Glomerular endothelial cell (primary cell): Measurements from ENCODE around the gene ARID3A. TPM values are rescaled to one million over a fixed set of nuclear protein-coding genes. Genes with fewer than 3 reads are reported as not detected.
A peak's percentile ranks its signal among the peaks of the same experiment; 100 is the strongest.
"Not testable (repeated sequence)": the region's sequence is repeated elsewhere in the genome, so short reads cannot be mapped to it uniquely, and the experiment has no call there.

Experiments
- DNase-seq: peaks from one replicate; pipeline ENCODE4 v3.0.0-alpha.2; 2011; ENCODE audit warnings: low read depth, low spot score; ENCODE audit errors: extremely low read depth
- total RNA-seq: library from RNA; depleted of rRNA; stranded (reverse); fragments of >200 nt; gene quantifications from 2 replicates; pipeline ENCODE4 v1.2.3, GENCODE V29; 2015

The ARID3A gene
- total RNA-seq, 1 donor from 2014 or later = 14.7 TPM

DNA sequence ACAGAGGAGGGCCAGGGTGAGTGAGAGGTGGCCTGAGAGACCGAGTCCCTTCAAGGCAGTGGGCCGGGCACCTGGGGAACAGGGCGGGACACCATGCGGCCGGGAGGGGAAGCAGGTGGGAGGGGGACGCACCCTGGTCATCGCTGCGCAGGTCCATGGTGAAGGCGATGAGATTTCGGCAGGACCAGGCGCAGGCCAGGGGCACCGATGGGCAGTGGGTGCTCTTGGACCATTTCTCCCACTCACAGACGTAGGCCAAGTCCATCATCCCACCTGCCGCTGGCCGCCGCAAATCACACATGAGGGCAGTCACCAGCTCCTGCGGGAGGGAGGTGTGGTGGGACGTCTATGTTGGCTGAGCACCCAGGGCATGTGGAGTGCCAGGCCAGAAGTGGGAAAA, 35.0 kb upstream of the ARID3A start:
- DNase-seq = no peak

DNA sequence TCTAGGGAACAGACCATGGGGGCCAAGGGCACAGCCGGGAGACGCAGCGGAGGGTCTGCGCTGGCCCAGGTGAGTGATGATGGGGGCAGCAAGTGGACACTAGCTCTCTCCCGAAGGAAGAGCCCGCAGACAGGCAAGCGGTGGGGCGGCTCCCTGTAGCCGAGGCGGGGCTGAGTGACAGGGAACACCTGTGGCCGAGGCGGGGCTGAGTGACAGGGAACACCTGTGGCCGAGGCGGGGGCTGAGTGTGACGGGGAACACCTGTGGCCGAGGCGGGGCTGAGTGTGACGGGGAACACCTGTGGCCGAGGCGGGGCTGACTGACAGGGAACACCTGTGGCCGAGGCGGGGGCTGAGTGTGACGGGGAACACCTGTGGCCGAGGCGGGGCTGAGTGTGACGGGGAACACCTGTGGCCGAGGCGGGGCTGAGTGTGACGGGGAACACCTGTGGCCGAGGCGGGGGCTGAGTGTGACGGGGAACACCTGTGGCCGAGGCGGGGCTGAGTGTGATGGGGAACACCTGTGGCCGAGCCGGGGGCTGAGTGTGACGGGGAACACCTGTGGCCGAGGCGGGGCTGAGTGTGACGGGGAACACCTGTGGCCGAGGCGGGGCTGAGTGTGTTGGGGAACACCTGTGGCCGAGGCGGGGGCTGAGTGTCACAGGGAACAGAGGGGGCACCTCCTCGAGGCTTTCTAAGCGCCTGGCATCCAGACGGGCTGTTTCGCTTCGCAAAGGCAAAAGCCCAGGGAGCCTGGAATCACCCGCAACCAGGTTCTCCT, 34.2 kb upstream of the ARID3A start:
- DNase-seq = not testable (repeated sequence)

DNA sequence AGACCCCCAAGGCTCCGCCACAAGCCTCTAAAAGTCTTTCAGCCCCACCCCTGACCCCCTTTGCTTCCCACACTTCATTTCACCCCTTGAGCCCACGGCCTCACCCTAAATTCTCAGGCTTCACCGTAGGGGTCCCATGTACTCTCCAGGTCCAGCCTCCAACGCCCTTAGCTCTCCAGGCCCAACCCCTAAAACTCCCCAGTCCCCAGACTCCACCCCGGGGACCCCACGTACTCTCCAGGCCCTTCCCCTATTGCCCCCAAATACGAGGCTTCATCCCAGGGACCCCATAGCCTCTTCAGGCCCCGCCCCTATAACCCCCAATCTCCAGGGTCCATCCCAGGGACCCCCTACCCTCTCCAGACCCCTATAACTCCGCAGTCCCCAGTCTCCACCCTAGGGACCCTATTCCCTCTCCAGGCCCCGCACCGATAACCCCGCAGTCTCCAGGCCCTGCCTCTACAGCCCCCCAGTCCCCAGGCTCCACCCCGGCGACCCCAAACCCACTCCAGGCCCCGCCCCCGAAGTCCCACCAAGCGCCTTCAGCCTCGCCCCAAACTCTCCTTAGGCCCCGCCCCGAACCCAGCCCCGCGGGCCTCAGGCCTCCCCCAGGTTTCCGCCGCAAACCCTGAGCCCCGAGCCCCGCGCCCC, 33.5 kb upstream of the ARID3A start:
- DNase-seq = no peak

DNA sequence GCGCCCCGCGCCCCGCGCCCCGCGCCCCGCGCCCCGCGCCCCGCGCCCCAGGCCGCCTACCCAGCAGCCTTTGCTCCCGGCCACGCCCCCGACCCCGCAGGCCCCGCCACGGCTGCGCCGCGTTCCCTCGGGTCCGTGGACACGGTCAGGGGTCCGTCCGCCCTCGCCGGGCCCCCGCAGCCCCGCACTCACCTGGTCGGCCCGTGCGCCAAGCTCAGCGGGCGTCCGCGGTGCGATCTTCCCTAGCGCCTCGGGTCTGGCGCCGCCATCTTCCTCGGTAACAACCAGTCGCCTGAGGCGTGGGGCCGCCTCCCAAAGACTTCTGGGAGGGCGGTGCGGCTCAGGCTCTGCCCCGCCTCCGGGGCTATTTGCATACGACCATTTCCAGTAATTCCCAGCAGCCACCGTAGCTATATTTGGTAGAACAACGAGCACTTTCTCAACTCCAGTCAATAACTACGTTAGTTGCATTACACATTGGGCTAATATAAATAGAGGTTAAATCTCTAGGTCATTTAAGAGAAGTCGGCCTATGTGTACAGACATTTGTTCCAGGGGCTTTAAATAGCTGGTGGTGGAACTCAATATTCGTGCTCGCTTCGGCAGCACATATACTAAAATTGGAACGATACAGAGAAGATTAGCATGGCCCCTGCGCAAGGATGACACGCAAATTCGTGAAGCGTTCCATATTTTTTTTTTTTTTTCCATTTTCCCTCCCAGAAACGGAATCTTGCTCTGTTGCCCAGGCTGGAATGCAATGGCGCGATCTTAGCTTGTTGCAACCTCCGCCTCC, 32.7 kb upstream of the ARID3A start, which contains the start of the genes MED16 and RNU6-9:
MED16 (minus strand) TSS at position 294 of the 796 bp plus-strand sequence. CDS start 2,056 bp downstream, outside the sequence.
RNU6-9 (plus strand) TSS at position 591 of the 796 bp plus-strand sequence.
- DNase-seq = peak; percentile 77

DNA sequence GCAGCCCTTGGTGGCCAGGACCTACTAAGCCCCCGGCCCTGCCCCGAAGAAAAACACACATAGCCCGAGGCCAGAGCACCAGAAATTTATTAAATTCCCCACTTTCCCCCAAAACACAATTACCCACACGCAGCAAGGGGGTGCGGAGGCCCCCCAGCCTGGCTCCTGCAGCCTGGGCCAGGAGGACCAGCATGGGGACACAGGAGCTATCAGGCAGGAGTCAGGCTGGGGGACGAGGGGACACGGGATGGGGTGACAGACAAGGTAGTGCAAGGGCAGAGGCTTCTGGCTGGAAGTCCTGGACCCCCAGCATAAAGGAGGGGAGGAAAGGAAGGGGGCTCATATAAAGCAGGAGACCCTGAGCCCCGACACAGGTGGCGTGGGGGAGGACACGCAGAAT, 29.4 kb upstream of the ARID3A start:
- no peak for DNase-seq

DNA sequence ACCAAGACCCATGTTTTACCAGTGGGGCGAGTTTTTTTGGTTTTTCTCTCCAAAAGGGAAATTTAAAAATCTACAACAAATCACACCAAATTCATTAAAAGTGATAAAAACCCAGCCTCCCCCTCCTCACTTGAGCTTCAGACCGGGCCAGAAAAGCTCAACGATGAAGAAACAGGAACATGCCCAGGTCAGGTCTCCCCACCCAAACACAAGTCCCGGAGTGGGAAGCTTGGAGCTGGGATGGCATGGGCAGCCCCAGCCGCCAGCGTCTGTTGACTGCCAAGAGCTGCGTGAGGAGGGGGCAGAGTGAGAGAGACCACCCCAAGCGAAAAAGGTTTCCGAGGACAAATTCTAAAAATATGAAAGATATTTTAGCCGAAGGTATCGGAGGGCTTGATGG, 28.8 kb upstream of the ARID3A start:
- DNase-seq = no peak

DNA sequence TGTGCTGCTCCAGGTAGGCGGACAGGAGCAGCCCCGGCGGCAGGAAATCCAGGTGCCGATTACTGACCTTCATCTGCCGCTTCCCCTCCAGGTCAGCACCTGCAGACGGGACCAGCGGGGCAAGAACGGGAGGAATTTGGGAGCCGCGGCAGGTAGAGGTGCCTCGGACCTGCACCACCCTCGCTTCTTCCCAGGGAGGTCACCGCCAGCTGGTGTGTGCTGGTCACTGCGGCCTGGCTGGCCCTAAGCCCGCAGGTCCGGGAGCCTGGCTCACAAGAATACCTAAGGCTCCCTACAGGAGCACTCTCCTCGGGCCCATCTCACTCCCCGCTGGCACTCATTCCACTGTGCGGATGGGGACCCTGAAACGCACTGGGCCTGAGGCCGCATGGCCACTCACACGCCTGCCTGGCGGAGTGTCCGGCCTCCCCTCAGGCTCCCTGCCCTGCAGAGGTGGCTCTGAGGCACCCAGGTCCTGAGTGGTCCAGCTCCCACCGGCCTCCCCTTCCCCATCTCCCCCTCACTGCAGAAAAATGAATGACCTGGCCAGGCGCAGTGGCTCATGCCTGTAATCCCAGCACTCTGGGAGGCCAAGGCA, 28.3 kb upstream of the ARID3A start:
- no peak for DNase-seq

DNA sequence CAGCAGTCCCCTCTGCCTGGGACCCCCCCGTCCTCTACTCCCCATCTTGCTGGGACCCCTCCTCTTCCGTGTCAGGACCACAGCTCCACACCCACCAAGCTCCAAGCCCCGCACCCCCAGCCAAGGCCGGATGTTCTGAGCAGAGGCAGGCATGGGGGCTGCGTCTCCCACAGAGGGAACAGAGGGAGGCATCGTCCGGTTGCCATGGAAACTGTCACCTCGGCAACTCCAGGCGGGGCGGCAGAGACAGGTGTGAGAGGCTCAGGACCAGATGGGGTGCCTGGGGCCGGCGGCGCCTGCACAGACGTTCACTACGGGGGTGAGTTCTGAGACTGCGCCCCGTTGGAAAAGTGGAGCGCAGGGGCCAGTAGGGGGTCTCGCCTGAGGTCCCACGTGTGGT, 27.2 kb upstream of the ARID3A start:
- no peak for DNase-seq

DNA sequence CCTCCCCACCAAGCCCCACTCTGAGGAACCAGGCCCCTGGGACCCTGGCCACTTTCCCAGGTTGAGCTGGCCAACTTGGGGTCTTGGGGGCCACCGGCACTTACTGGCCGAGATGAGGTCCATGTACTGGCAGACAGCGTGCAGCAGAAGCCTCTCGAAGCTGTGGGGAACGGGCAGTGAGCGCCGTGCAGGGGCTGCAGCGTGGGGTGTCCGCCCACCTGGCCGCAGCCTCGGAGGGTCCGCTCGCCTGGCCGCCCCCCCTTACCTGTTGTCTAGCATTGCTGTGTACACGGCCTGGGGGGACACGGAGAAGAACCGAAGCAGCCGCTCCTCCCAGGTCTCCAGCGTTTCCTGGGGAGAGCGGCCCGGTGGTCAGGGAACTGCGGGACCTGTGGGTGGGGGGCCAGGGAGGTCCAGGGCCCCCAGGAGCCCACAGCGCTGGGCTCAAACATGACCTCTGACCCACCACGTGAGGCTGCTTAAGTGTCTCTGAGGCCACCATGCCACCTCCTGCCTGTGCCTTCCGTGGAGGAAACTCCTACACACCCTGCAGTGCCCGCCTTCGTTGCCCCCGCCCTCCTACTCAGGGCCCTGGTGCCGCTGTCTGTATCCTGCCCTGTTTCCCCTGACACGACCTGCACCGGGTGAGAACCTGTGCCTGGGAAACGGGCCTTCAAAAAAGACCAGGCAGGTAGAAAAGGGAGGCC, 26.3 kb upstream of the ARID3A start:
- no peak for DNase-seq

DNA sequence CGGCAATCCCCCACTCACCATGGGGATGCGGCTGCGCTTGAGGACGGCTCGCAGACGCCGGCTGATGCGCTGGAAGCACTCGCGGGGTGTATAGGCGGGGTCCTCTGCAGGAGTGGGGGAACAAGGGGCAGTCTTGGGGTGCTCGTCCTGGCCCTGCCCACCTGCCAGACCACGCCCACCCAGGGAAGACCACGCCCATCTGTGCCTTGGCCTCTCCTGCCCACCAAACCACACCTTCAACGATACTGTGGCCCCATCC, 25.9 kb upstream of the ARID3A start:
- DNase-seq = no peak

DNA sequence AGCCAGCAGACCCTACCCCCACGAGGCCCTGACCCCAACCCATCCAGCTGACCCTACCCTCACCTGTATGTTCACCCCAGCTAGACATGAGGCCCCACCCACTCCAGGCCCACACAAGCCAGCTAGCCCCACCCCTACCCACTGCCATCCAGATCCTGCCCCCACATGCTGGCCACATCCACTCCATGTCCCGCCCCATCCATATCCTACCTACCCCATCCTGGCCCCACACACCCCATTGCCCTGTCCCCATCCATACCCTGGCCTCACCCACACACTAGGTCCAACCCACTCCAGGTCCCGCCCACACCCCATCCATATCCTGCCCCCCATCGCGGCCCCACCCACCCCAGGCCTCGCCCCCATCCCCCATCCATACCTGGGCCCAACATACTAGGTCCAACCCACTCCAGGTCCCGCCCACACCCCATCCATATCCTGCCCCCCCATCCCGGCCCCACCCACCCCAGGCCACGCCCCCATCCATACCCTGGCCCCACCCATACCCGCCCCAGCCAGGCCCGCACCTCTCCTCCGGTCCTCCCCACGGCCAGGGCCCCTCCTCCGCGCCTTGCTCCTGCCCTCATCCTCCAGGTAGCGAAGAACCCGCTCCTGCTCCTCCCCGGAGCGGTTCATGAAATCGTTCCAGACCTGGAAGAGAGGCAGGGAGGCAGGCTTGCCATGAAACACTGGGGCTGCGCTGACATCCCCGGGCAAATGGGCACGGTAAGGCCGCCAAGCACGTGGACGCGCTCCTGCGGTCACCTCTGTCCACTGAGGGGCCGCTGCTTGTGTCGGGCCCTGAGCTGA, 25.3 kb upstream of the ARID3A start:
- no peak for DNase-seq

DNA sequence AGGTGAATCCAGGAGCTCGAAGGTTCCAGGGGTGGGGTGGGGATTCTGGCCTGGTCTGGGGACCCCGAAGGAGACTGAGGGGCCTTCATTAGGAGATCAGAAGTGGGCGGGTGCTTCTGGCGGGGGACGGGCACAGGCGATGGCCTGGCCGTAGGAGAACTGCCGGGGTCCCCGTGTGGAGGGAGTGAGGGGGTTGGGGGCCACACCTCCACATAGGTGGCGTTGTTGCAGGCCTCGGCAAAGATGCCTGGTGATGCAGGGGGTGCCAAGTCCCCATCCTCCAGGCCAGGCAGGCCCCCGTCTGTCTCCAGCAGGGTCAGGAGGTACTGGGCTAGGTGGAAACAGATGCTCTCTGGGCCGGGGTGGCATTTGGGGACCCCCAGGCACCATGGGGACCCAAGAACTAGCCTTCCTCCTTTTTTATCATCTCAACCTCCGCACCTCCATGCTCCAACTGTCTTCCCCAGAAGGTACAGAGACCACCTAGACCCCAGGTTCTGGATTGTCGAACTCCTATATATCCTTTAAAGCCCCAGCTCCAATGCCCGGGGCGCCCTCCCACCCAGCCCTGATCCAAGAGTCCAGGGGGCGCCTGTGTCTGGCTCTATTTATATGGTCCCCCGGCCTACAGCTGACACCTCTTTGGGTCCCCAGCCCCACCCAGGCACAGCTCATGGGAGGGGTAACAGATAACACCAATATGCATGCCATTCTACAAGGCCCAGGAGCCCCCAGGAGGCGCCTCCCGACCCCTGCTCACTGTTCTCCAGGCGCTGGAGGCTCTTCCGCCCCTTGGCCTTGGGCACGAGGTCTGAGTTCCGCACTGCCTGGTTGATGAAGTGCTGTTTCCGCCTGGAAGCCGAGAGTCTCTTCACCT, 24.4 kb upstream of the ARID3A start:
- no peak for DNase-seq

DNA sequence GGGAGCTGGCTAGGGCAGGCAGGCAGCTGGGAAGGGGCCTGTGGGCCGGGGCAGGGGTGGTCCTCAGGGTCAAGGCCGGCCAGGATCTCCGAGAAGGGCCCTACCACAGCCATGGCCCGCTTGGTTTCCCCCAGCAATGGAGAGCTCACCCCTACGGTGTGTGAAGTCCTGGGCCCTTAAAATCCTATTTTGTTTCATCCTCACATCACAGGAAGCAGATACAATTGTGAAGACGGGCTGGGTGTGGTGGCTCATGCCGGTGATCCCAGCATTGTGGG, 23.8 kb upstream of the ARID3A start:
- DNase-seq = no peak

DNA sequence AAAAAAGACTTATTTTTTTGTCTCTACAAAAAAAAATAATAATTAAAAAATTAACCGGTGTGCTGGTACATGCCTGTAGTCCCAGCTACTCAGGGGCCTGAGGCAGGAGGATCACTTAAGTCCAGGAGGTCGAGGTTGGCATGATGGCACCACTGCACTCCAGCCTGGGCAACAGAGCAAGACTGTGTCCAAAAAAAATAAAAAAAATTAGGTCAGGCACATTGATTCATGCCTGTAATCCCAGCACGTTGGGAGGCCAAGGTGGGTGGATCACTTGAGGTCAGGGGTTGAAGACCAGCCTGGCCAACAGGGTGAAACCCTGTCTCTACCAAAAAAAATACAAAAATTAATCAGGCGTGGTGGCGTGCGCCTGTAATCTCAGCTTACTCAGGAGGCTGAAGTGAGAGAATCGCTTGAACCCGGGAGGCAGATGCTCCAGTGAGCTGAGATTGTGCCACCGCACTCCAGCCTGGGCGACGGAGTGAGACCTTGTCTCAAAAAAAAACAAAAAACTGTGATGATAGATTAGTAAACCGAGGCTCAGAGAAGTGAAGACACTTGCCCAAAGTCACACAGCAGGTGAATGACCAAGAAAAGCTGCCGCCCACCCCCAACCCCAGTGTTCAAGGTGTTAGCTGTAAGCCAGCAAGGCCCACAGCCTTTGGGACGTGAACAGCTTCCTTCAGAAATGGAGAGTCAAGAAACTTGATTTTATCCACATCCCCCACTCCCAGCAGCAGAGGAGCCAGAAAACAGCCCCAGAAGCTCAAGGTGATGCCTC, 23.2 kb upstream of the ARID3A start:
- no peak for DNase-seq

DNA sequence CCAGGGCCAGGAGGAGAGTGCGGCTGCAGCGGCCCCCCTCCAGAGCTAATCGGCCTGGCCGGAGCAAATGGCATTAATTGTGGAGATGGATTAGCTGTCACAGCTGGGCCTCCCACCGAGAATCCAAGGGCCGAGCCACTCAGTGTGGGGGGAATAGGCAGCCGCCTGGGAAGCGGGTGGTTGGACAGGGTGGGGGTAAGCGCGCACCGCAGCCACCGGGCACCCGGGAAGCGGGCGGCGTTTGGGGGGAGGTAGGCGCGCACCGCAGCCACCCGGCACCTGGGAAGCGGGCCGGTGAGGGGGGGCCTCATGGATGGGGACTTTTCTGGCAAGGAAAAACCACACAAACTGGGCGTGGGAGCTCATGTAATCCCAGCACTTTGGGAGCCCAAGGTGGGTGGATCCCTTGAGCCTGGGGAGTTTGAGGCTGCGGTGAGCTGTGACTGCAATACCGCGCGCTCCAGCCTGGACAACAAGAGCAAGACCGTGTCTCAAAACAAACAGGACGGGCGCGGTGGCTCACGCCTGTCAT, 22.5 kb upstream of the ARID3A start:
- DNase-seq = no peak

DNA sequence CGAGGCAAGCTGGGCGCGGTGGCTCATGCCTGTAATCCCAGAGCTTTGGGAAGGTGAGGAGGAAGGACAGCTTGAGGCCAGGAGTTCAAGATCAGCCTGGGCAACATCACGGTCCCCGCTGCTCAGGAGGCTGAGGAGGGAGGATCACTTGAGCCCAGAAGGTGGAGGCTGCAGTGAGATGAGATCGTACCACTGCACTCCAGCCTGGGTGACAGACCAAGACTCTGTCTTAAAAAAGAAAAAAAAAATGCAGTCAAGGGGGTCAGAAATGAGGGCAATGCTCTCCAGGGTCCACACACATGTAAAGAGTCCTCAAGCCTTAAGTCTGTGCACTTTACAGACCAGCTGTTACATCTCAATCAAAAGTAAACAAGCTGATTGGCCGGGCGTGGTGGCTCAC, 21.3 kb upstream of the ARID3A start:
- no peak for DNase-seq

DNA sequence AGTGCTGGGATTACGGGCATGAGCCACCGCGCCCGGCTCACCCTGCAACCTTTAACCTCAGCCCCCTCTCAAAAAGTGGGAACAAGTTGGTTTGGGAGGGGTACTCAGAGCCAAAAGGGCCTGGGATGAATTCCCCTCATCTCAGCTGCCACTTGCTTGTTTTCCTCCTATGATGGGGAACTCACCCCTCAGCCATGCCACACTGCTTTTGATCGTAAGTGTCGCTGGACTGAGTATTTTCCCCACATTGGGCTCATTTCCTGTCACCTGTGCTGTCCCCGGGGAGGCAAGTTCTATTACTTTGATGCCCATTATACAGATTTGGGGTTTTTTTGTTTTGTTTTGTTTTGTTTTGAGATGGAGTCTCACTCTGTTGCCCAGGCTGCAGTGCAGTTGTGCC, 19.4 kb upstream of the ARID3A start:
- no peak for DNase-seq

DNA sequence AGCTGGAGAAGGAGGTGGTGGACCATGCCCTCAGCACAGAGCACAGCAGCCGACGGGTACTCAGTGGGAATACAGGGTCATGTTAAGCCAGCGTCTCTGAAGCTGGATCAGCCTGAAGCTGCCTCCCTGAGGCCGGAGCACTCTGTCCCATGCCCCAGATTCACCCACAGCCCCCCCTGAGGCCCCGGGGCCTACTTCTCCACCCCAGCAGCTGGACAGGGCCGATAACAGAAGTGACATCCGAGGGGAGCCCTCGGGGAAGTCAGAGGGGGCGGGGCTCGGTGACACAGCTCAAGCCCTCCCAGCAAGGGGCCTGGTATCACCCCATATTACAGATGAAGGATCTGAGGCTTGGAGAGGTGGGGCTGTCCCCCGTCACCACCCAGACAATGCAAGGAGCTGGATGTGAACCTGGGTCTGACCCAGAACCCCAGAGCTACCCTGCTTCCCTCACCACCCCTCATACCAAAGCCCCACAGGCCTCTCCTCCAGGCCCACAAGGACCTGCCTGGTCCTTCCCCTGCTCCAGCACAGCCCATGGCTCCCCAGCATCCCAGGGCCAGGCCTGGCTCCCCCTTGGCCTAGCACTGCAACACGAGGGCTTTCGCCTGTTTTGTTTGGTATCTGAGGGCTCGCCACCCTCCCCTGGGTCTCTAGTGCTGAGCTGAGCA, 18.5 kb upstream of the ARID3A start:
- no peak for DNase-seq
